ENCODE measurements around the gene AHR.
A peak's percentile ranks its signal among the peaks of the same experiment; 100 is the strongest.

AHR gene

DNA sequence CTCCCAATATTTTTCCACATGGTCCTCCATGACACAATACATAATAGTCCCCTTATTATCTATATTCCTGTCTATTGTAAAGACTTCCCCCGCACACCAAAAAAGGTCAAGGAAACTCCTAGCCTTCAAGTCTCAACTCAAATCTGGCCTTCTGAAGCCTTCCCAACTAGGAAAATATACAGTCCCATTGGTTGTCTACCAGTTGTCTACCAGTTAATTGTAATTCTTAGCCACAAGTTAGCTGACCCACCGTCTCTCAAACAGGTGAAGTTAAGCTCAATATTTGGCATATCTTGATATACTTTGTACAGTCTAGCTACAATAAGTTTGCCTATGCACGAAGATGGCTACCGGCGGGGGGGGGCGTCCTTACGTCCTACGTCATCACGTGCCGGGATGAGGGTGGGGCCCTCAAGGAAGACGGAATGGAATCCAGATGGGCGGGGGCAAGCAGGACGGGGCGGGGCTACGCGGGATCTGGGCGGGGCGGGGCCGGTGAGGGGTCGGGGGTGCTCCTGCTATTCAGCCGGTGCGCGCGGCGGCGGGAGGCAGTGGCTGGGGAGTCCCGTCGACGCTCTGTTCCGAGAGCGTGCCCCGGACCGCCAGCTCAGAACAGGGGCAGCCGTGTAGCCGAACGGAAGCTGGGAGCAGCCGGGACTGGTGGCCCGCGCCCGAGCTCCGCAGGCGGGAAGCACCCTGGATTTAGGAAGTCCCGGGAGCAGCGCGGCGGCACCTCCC lies at the start of gene AHR:
Gene AHR (plus strand): TSS at position 551 of the 738 bp plus-strand sequence. CDS start 613 bp downstream, outside the sequence.
- peak; percentile 91 to 97 (median 96) for DNase-seq

GRCh38 chr7:17253885-17254284 lies 44.6 kb upstream of the AHR start:
- no peak for DNase-seq

DNA sequence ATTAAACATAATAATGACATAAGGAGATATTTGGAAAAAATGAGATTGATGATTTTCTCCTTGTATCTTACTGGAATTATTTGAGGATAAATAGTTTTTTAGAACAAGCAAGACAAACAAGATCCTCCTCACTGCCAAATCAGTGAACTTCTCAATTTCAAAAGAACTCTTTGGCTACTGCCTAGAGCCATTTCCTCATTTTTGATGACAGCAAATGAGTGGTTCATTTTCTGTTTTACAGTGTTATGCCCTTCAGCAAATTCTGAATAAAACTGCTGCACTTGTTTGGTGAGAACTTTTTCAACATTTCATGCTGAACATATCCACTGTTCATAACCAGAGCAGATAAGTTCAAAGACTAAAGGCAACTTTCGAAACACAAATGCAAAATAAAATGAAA lies 42.5 kb upstream of the AHR start:
- DNase-seq: peak; percentile 43 to 77 (median 76)

DNA sequence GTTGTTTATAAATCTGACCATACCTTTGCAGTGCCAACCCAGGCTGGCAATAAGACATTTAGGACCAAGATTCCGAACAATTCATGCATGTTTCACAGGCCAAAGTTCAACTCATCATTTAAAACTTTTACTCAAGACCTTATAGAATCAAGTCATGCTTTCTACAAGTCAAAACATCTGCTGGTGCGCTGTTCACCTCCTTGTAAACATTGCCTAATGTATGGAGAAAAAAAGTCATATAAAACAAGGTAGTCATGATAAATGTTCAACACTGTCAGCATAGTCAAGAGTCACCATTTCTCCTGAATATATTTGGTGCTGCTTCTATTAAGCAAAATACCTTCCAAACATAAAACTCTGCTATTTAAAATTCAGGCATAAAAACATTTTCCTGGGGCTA lies 42.1 kb upstream of the AHR start:
- no peak for DNase-seq

GRCh38 chr7:17266565-17266964 lies 31.9 kb upstream of the AHR start:
- DNase-seq: no peak

GRCh38 chr7:17269341-17270221 lies 28.9 kb upstream of the AHR start:
- DNase-seq: no peak

- DNase-seq: peak; percentile 29 to 60 (median 54)
Observed at GRCh38 chr7:17274551-17275245, 23.8 kb upstream of the AHR start.

GRCh38 chr7:17275749-17276671 lies 22.4 kb upstream of the AHR start:
- DNase-seq: no peak

DNA sequence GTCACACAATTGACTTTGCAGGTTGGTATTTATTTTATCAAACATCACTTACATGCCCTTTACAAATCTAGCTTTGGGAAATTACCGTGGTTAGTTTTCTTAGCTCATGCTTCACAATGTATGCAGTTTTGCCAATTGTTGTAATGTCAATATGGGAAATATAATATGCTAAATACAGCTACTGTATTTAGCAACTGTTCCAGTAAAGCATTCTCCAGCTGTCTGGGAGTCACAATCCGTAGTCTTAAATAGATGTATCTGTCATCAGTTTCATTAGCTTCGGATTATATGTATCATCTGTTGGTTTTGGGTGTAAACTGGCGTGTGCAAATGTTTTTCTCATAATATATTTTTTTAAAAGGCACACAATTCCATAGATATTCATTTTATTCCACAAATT lies 19.4 kb upstream of the AHR start:
- no peak for DNase-seq

- no peak for DNase-seq
Observed at GRCh38 chr7:17289074-17289645, 9.3 kb upstream of the AHR start.

DNA sequence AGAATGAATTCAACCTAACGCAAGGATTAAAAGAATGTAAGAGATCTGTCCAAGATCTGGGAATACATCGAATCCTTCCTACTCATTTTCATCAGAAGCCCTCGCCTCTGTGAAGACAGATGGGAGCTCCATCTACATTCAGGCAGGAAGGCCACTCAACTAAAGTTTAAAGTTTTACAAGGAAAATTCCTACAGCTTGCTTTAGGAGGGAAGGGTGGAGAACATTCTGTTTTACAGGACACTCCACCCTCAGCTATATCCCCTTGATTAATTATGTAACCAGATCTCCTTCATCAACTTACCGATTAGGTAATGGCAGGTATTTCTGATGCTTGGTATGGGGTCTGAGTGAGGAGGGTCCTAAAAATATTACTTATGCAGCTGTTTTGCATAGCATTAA lies 5.6 kb upstream of the AHR start:
- DNase-seq: no peak

DNA sequence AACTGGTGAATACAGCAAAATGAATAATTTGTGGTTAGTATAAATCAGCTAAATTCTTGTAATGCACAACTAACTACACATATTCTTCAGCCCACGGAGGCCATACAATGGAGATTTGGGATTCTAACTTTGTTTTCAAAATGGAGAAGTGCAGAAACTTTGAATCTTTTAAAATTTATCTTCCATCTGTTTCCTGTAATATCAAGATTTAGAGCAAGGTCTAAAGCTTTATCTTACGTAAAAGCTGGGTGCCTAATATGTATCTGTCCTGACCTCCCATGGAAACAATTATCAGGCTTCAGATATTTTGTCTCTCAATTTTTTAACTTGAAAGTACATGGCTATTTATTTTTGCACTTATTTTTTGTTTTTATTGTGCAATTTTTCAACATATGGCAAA lies 5.0 kb upstream of the AHR start:
- DNase-seq: no peak

- no peak for DNase-seq
Observed at GRCh38 chr7:17297243-17297642, 1.2 kb upstream of the AHR start.

DNA sequence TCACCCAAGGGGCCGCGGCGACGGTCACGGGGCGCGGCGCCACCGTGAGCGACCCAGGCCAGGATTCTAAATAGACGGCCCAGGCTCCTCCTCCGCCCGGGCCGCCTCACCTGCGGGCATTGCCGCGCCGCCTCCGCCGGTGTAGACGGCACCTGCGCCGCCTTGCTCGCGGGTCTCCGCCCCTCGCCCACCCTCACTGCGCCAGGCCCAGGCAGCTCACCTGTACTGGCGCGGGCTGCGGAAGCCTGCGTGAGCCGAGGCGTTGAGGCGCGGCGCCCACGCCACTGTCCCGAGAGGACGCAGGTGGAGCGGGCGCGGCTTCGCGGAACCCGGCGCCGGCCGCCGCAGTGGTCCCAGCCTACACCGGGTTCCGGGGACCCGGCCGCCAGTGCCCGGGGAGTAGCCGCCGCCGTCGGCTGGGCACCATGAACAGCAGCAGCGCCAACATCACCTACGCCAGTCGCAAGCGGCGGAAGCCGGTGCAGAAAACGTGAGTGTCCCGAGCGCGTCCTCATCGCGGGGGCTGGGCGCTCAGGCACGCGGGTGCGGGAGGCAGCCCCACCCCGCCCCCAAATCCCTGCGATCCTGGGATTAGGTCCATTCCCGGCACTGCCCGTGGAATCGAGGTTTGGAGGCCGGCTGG lies 509 bp downstream of the AHR start:
- peak; percentile 48 to 63 (median 57) for DNase-seq

GRCh38 chr7:17299483-17299991 lies 1.1 kb downstream of the AHR start:
- DNase-seq: peak in 2 of 3 donors; percentile 44 to 54

GRCh38 chr7:17300012-17300411 lies 1.6 kb downstream of the AHR start:
- no peak for DNase-seq

- no peak for DNase-seq
Observed at GRCh38 chr7:17300437-17300836, 2.0 kb downstream of the AHR start.

DNA sequence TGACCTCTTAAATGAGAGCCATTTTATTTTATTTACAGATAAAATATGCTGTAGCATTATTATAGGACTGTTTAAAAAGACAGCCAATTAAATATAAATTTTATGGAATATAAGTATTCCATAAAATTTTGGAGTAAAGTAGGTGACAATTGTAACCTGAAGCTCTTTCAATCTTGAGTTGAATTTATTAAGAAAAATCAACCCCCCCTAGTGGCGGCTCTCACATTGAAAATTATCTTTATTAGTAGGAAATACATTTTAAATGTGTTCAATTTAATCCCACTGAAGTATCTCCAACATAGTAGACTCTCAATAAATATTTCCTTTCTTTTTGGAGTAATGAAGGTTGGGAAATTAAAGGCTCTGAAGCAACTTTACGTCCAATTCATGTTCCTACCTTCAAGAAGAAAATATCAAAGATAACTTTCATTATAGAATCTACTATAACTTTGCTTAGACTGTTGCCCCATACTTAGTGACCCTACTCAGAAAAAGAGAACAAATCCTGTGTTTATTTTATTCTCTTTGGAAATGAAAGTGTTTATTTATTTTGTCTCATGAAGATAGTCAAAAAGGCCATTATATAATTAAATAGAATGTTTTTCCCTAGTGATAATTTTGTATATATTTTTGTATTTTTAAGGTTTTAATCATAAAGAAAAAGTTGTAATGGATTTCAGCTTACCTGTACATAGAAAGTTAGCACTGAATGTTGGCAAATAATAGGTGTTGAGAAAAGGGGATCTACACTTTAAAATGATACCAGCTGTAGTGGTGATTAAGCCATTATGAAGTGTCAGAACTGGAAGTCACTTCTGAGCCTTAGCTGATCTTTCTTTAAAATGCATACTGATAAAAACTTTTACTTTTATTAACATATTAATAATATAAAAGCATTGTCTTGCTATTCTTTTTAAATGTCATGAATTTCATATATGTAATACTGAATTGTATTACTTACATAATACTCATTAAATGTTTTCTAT lies 3.3 kb downstream of the AHR start:
- peak; percentile 74 to 85 (median 78) for DNase-seq

DNA sequence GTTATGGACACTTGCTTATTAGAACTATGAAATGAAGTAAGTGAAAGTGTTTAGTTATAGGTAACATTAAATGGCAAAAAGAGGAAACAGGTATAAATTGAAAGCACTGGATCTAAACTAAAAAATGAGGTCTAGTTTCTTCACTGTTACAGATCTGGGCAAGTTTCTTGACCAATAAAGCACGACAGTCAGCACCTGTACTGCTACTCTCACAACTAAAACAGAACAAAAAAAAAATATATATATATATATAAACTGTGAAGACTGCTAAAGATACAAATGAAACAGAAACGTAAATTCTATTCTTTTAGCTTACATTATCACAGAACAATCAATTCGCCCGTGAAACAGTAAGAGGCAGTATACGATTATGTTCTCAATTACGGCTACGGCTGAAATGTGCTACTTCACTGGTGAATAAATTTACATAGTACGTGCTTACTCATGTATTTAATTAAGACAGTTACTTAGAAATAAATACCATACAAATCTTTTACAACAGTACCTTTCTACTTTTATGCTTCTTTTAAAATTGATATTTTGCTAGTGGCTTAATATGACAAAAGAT lies 4.2 kb downstream of the AHR start:
- DNase-seq: peak; percentile 37 to 61 (median 52)
